LNCAP (cell line): ENCODE data around the gene VAV1.

ENCODE experiments used
- CTCF ChIP-seq: fragments of 450-650 bp; IDR thresholded peaks from 2 replicates; pipeline ENCODE4 v1.5.1; 2017; ENCODE audit warnings: mild to moderate bottlenecking

VAV1 gene

GRCh38 chr19:6797646-6798045, 25.1 kb downstream of the VAV1 start:
- no peak for TF ChIP-seq CTCF

GRCh38 chr19:6800991-6801484, 28.5 kb downstream of the VAV1 start:
- no peak for TF ChIP-seq CTCF

GRCh38 chr19:6801485-6802086, 29.1 kb downstream of the VAV1 start:
- TF ChIP-seq CTCF, result no peak

- no peak for TF ChIP-seq CTCF
Observed at GRCh38 chr19:6802336-6803035, 30.0 kb downstream of the VAV1 start.

GRCh38 chr19:6803036-6803404, 30.5 kb downstream of the VAV1 start:
- no peak for TF ChIP-seq CTCF

GRCh38 chr19:6806488-6806887, 34.0 kb downstream of the VAV1 start:
- no peak for TF ChIP-seq CTCF

- no peak for TF ChIP-seq CTCF
Observed at GRCh38 chr19:6807291-6807690, 34.8 kb downstream of the VAV1 start.

- TF ChIP-seq CTCF, result no peak
Observed at GRCh38 chr19:6808494-6808893, 36.0 kb downstream of the VAV1 start.
